ENCODE data around the gene DDIT4.

DDIT4 gene

DNA sequence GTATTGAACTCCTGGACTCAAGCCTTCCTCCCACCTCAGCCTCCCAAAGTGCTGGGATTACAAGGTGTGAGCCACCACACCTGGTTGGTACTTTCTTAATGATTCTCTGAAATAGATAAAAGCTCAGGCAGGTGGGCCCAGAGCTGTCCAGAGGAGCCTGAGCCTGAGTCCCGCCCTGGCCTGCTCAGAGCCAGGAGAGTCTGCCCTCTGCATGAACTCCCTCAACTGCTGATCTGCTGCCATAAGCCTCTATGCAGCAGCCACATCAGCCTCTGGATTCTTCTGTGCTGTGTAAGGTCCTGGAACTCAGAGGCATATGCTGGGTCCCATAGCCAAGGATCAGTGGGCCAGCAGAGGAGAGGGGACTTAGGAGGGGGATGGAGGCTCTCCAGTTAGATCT, 23.1 kb upstream of the DDIT4 start:
- DNase-seq, result no peak

DNA sequence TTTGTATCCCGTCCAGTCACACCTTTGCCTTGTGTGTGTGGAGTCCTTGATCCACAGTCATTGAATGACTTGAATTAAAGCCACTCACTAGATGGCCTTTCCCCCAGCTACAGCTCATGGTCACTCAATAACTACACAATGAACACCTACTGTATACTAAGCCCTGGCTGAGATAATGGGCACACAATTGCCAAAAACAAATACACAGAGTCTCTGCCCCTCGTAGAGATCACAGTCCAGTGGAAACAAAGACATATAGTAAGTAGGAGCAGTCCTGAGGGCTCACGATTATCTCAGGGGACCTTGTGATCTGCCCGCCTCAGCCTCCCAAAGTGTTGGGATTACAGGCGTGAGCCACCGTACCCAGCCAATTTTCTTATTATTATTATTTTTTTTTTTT, 22.1 kb upstream of the DDIT4 start:
- DNase-seq, result no peak

- DNase-seq, result no peak
These were observed 20.8 kb upstream of the DDIT4 start for GRCh38 chr10:72252972-72253371.

DNA sequence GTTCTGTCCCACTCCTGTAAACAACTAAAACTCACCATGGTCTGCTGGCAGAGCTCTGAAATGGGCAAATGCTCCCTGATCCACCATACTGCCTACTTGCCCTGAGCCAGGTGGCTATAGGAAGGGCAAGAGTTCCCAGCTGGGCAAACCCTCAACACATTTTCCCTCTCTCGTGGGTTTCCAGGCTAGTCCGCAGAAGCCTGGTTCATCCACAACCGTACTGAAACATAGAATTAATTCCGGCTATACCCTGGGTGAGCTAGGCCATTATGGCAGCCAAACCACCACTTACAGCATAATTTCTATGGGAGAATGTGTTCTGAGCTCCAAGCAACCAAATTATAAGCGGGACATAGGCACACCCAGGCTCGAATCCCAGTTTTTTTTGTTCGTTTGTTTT, 20.1 kb upstream of the DDIT4 start:
- DNase-seq, result no peak

- DNase-seq, result no peak
These were observed 18.7 kb upstream of the DDIT4 start for GRCh38 chr10:72254813-72255568.

DNA sequence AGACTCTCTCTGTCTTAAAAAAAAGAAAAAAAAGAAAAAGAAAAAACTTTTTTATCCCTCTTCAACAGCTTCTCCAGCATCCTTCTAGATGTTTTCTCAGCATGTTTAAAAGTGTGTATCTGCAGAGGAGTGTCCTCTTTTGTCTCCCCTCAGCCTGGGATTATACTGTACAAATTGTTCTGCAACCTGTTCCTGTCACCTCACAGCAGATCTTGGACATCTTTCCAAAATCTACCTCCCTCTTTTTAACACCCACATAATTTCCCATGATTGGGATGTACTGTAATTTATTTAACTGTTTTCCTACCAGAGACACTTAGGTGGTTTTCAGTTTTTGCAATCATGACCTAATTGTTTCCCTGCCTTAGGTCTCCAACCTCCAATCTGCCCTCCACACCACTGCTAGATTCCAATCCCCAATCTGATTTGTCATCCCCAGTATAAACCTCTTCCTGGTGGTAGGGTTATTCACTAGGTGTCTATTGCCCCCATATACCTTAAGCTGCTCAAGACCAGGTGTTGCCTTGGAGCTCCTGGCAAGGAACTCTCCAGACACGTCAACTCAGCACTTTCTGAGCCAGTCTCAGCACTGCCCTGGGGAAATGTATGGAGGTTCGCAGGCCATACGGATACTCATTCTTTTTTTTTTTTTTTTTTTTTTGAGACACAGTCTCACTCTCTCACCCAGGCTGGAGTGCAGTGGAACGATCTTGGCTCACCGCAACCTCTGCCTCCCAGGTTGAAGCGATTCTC, 17.6 kb upstream of the DDIT4 start:
- DNase-seq, result no peak

GRCh38 chr10:72257051-72257892, 16.5 kb upstream of the DDIT4 start:
- no peak for DNase-seq

DNA sequence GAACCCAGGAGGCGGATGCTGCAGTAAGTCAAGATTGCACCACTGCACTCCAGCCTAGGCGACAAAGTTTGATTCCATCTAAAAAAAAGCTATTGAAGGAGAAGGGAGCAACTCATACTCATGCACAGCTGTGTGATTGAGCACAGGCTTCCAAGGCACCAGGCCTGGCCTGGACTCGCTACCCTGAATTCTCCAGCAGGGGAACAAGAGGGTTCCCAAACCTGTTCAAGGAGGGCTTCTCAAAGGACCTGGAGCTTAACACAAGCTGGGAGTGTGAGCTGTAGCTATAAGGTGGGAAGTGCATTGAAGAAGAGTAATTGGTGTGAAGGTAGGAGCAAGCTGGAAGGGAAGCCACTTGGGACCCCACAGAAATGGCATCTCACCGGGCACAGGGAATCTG, 15.1 kb upstream of the DDIT4 start:
- no peak for DNase-seq

DNA sequence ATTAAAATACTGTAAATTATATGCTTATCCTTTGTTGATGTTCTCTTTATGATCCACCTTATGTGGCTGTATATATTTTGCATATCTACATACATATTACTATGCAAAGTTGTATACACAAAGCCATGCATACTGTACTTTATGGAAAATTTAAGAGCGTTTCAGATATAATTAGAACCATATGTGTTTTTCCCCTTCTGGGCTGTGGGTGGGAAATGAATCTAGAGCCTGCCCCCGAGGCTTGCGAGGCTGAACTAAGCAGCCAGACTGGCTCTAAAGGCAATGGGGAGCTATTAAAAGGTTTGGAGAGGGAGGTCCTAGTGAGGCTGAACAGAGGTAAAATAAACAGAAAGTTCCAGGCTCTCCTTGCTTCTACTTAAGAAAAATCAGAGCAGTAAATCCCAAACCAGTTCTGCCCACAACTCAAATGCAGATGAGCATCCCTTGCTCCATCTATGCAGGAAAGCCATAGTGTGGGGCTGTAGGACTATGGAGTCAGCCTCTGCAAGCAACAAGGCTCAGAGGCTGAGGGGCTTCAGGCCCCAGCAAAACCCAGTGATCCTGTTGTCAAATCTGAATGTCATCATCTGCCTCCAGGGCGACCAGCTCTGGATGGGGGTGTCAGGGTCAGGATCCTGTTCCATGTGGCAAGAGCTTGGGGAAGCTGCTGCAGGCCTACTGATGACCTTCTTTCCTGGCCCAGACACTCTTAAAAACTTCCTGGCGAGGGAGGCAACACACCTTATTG, 14.1 kb upstream of the DDIT4 start:
- no peak for DNase-seq

- peak; percentile 91 to 93 for DNase-seq
These were observed 13.3 kb upstream of the DDIT4 start for GRCh38 chr10:72260239-72260975.

DNA sequence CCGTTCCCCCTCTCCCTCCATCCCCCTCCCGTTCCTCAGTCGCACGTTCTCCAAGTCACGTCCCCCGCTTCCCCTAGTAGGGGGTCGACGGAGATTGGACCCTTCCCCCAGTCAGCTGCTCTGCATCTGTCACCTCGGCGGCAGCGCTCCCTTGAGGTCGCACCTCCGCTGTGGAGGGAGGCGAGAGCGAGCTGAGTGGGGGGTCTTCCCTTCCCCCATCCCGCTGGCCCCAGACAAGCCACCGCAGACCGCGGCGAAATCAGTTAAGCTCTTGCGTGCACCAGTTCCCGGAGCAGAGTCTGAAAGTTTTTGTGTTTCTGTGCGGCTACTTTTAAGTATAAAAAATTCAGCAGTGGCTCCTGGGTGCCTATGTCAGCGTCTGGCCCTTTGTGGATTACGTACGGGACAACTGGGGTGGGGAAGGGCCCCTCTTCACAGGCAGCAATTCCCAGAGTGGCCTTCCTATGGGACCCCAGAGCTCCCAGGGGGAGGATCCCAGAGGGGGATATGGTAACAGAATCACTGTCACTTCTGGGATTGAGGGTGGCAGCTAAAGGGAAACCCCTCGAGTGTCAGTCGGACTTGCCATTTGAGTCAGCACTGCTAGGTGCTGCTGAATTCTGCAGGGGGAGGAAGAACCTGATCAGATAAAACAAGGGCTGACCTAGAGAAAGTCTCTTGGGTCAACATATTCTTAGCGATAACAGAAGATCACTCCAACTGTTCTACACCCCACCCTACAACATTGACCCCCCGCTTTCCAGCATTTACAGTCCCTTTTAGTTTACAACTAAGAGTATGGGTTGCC, 12.5 kb upstream of the DDIT4 start:
- DNase-seq, result peak in 1 of 2 donors; percentile 53

DNA sequence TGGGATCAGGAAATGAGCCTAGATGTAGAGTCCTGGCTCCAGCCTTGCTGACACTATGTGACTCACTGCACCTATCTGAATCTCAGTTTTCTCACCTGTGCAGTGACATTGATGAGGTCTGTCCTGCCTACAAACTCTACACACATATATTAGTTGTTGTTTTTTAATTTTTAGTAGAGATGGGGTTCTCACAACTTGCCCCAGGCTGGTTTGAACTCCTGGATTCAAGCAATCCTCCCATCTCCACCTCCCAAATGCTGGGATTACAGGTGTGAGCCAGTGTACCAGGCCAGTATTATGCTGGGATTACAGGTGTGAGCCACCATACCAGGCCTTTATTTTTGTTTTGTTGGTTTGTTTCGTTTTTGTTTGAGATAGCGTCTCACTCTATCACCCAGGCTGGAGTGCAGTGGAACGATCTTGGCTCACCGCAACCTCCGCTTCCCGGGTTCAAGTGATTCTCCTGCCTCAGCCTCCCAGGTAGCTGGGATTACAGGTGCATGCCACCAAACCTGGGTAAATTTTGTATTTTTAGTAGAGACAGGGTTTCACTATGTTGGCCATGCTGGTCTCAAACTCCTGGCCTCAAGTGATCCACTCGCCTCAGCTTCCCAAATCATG, 11.8 kb upstream of the DDIT4 start:
- no peak for DNase-seq

DNA sequence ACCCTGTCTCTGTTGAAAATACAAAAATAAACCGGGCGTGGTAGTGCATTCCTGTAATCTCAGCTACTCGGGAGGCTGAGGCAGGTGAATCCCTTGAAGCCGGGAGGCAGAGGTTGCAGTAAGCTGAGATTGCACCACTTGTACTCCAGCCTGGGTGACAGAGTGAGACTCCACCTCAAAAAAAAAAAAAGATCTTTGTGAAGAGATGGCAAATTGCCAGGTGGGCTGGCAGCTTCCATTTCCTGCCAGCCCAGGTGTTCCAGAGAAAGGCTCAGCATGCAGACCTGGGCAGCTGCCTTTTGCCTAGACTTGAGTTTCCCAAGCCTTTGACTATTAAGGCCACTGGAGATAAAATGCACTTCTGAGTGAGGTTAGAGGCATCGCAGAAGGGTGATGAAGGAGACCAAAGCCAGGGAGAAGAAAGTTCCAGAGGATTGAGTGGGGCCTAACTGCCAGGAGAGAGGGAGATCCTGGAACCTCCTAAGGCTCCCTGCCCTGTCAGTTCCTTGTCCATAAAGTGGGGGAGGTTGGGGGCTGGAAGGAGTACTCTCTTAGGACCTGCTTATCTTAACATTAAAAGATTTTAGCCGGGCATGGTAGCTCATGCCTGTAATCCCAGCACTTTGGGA, 10.0 kb upstream of the DDIT4 start:
- DNase-seq, result no peak

DNA sequence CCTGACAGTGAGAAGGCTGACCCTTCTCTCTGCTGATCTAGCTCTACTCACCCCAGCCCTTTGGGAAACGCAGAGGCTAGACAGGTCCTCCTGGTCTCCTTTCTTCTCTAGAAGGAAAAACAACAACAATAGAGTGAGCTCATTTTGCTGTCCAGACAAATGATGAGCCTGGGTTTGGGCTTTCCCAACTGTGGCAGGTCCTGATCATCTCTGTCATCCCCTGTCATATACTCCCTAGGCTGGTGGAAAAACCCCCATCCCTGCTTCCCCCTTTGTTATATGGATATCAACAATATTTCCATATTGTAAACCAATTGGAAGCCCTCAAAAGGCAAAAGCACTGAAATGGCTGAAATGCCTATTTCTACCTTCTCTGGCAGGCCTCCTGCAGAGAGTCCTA, 9.2 kb upstream of the DDIT4 start:
- no peak for DNase-seq

DNA sequence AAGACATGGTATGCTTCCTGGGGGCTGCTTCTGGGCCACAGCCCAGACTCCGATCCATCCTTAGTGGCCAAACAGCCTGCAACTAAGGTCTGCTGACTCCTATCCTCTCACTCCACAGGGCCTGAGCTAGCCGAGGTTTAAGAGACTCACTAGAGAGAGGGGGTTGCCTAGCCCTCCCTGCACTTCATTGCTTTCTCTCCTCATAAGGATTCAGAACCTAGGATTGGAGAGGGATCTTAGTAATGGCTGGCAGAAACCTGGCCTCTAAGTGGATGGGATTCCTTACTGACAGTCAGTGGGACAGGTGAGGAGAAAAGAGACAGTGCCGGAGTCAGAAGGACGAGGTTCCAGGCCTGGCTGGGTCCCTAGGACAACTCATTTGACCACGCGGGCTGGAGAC, 8.2 kb upstream of the DDIT4 start:
- DNase-seq, result no peak

DNA sequence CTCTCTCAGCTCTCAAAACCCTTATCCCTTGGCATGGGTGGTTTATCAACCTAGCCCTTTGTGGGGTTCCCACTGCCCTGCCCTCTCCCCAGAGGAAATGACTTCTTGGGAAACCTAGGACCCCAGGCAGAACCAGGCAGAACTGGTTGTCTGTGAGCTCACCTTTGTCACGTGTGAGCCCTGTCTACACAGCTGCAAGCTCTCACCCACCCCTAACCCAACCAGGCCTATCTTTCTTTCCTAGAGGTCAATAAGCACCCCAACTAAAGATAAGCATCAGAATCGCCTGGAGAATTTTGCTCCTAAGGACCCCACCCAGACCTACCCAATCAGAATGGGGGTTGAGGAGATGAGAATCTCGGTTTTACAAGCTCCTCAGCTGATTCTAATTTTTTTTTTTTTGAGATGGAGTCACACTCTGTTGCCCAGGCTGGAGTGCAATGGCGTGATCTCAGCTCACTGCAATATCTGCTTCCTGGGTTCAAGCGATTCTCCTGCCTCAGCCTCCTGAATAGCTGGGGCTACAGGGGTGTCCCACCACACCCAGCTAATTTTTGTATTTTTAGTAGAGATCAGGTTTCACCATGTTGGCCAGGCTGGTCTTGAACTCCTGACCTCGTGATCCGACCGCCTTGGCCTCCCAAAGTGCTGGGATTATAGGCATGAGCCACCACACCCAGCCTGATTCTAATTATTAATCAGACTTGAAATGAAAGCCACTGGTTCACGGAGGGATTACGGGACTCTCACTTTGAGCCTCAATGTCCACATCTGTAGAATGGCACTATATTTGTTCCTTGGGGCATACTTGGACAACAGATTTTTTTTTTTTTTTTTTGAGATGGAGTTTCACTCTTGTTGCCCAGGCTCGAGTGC, 7.5 kb upstream of the DDIT4 start:
- DNase-seq, result no peak

DNA sequence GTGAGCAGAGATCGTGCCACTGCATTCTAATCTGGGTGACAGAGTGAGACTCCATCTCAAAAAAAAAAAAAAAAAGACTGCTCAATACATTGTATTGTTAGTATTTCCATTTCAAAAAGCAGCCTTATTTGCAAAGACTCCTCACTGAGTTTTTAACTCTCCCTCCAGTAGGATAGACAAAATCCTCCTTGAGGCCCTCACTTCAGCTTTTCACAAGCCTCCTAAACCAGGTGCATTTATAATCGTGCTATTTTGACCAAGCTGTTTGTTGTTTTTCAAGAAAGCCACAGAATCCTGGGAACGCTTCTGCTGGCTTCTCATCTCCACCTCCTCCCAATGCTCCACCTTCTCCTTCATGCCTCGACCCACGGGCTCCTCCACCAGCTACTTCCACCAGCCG, 6.3 kb upstream of the DDIT4 start:
- DNase-seq, result no peak

- DNase-seq, result no peak
These were observed 5.8 kb upstream of the DDIT4 start for GRCh38 chr10:72267819-72268399.

Measured in stimulated activated CD4-positive, alpha-beta T cell treated with anti-CD3 and anti-CD28 coated beads, Interleukin-2, amount 100 ng/mL, for 48 hours (primary cell).